Measurements from ENCODE around the gene LMF2. TPM values are rescaled to one million over a fixed set of nuclear protein-coding genes. Genes with fewer than 3 reads are reported as not detected.

The LMF2 gene
- total RNA-seq, 3 donors from 2014 or later (not counting 1 experiment from before 2014, with no cell fraction given), result 114 to 129 (median 122) TPM

GRCh38 chr22:50481045-50481439 lies 26.5 kb downstream of the LMF2 start:
- TF ChIP-seq, protein P1, sequence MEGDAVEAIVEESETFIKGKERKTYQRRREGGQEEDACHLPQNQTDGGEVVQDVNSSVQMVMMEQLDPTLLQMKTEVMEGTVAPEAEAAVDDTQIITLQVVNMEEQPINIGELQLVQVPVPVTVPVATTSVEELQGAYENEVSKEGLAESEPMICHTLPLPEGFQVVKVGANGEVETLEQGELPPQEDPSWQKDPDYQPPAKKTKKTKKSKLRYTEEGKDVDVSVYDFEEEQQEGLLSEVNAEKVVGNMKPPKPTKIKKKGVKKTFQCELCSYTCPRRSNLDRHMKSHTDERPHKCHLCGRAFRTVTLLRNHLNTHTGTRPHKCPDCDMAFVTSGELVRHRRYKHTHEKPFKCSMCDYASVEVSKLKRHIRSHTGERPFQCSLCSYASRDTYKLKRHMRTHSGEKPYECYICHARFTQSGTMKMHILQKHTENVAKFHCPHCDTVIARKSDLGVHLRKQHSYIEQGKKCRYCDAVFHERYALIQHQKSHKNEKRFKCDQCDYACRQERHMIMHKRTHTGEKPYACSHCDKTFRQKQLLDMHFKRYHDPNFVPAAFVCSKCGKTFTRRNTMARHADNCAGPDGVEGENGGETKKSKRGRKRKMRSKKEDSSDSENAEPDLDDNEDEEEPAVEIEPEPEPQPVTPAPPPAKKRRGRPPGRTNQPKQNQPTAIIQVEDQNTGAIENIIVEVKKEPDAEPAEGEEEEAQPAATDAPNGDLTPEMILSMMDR (IDR thresholded peaks at IDR 0.05), result no peak
- peaks cover 0 to 5% of the 10 kb centered on the region in 2 donors for H3K4me1 Mint-ChIP-seq
- 7% methylated on average over 45 of the region's 45 CpGs for WGBS (ENCODE audit: insufficient coverage)
- Histone ChIP-seq H3K4me3 (ENCODE audit: low read length) (no peak overlapping the region), H3K9me3 (ENCODE audit: control insufficient read depth, insufficient read depth, low read length) (no peaks in the 10 kb centered on the region), H3K36me3 (ENCODE audit: control insufficient read depth, insufficient read depth, low read length) (no peaks in the 10 kb centered on the region), H3K27ac (ENCODE audit: low read length) (no peak overlapping the region), H3K27me3 (ENCODE audit: control insufficient read depth, insufficient read depth, low read length) (peaks cover 14% of the 10 kb centered on the region), H3K4me1 (ENCODE audit: control insufficient read depth, insufficient read depth, low read length) (peaks cover 17% of the 10 kb centered on the region)
- H3K27ac Mint-ChIP-seq, result no peak overlapping the region
- no peaks in the 10 kb centered on the region for H3K9me3 Mint-ChIP-seq
- H3K27me3 Mint-ChIP-seq (ENCODE audit: low read depth in 2 of 2), result peaks cover 10 to 12% of the 10 kb centered on the region in 2 donors
- H3K4me3 Mint-ChIP-seq, result peak overlapping the region; percentile 77
- ATAC-seq (peak in 1 of 3 donors; percentile 2), DNase-seq (no peak)
- no peaks in the 10 kb centered on the region for H3K36me3 Mint-ChIP-seq
- intact Hi-C loops (cut with micrococcal nuclease), result no loop called here

GRCh38 chr22:50479721-50480120 lies 27.8 kb downstream of the LMF2 start:
- Mint-ChIP-seq H3K27me3 (ENCODE audit: low read depth in 2 of 2) (peaks cover 6 to 8% of the 10 kb centered on the region in 2 donors), H3K4me3 (peak overlapping the region; percentile 77), H3K9me3 (no peaks in the 10 kb centered on the region), H3K4me1 (peaks cover 0 to 5% of the 10 kb centered on the region in 2 donors), H3K36me3 (no peaks in the 10 kb centered on the region), H3K27ac (no peak overlapping the region)
- 75% methylated on average over 11 of the region's 11 CpGs for WGBS (ENCODE audit: insufficient coverage)
- intact Hi-C loops (cut with micrococcal nuclease), result no loop called here
- DNase-seq (no peak), ATAC-seq (no peak)
- H3K27me3 ChIP-seq (ENCODE audit: control insufficient read depth, insufficient read depth, low read length), result peaks cover 14% of the 10 kb centered on the region
- TF ChIP-seq, protein P1 (IDR thresholded peaks at IDR 0.05), result no peak
- H3K27ac ChIP-seq (ENCODE audit: low read length), result no peak overlapping the region
- H3K9me3 ChIP-seq (ENCODE audit: control insufficient read depth, insufficient read depth, low read length), result no peaks in the 10 kb centered on the region
- no peaks in the 10 kb centered on the region for H3K36me3 ChIP-seq (ENCODE audit: control insufficient read depth, insufficient read depth, low read length)
- no peak overlapping the region for H3K4me3 ChIP-seq (ENCODE audit: low read length)
- H3K4me1 ChIP-seq (ENCODE audit: control insufficient read depth, insufficient read depth, low read length), result peaks cover 24% of the 10 kb centered on the region

DNA sequence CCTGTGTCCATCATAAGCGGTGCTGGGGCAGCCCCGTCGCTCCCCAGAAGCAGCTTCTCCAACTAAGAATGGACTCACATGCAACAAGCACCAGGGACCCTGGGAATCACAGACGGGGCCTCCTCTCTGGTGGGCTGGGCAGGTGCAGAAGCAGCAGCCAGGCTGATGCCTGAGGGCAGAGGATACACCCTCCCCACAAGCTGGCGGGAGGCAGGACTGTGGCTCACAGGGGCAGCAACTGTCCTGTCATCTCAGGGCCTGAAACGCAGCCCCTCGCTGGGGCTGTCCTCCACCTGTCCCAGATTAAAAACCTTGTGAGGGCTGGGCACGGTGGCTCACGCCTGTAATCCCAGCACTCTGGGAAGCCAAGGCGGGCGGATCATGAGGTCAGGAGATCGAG lies 29.6 kb downstream of the LMF2 start:
- Histone ChIP-seq H3K9me3 (ENCODE audit: control insufficient read depth, insufficient read depth, low read length) (no peaks in the 10 kb centered on the region), H3K4me1 (ENCODE audit: control insufficient read depth, insufficient read depth, low read length) (peaks cover 33% of the 10 kb centered on the region), H3K4me3 (ENCODE audit: low read length) (no peak overlapping the region), H3K27ac (ENCODE audit: low read length) (no peak overlapping the region), H3K27me3 (ENCODE audit: control insufficient read depth, insufficient read depth, low read length) (peaks cover 10% of the 10 kb centered on the region), H3K36me3 (ENCODE audit: control insufficient read depth, insufficient read depth, low read length) (no peaks in the 10 kb centered on the region)
- Mint-ChIP-seq H3K4me3 (no peak overlapping the region), H3K4me1 (peaks cover 14 to 19% of the 10 kb centered on the region in 2 donors), H3K27ac (no peak overlapping the region), H3K9me3 (no peaks in the 10 kb centered on the region), H3K27me3 (ENCODE audit: low read depth in 2 of 2) (peaks cover 6 to 8% of the 10 kb centered on the region in 2 donors), H3K36me3 (no peaks in the 10 kb centered on the region)
- intact Hi-C loops (cut with micrococcal nuclease), result no loop called here
- TF ChIP-seq, protein P1 (IDR thresholded peaks at IDR 0.05), result no peak
- ATAC-seq (no peak), DNase-seq (no peak)
- 85% methylated on average over 12 of the region's 12 CpGs for WGBS (ENCODE audit: insufficient coverage)

DNA sequence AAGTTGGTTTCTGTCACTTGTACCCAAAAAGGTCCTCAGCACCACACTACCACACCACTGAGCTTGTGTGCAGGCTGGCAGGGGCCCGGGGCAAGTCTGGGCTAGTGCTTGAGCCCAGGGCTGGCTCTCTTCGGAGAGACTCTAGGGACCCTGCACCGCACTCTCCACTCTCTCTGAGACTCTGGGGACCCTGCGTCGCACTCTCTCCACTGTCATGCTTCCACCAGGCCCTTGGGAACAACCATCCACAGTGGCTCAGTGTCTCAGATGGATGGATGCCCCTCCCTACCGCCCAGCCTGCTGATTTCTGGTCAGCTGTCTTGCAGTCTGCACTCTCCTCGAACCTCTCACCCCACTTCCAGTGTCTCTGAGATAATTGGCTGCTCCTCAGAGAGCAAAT lies 30.6 kb downstream of the LMF2 start:
- no peaks in the 10 kb centered on the region for H3K36me3 Mint-ChIP-seq
- TF ChIP-seq, protein P1 (IDR thresholded peaks at IDR 0.05), result no peak
- peak overlapping the region; percentile 76 for H3K4me3 Mint-ChIP-seq
- H3K4me1 ChIP-seq (ENCODE audit: control insufficient read depth, insufficient read depth, low read length), result peaks cover 37% of the 10 kb centered on the region
- DNase-seq, result no peak
- intact Hi-C loops (cut with micrococcal nuclease), result no loop called here
- H3K36me3 ChIP-seq (ENCODE audit: control insufficient read depth, insufficient read depth, low read length), result peaks cover 4% of the 10 kb centered on the region
- H3K9me3 Mint-ChIP-seq, result no peaks in the 10 kb centered on the region
- H3K27ac ChIP-seq (ENCODE audit: low read length), result no peak overlapping the region
- peaks cover 1% of the 10 kb centered on the region for H3K27me3 ChIP-seq (ENCODE audit: control insufficient read depth, insufficient read depth, low read length)
- peak overlapping the region; percentile 21 to 79 for H3K27ac Mint-ChIP-seq
- 76% methylated on average over 7 of the region's 7 CpGs for WGBS (ENCODE audit: insufficient coverage)
- peaks cover 17 to 29% of the 10 kb centered on the region in 2 donors for H3K4me1 Mint-ChIP-seq
- no peak for ATAC-seq
- H3K9me3 ChIP-seq (ENCODE audit: control insufficient read depth, insufficient read depth, low read length), result no peaks in the 10 kb centered on the region
- no peak overlapping the region for H3K4me3 ChIP-seq (ENCODE audit: low read length)
- peaks cover 6 to 8% of the 10 kb centered on the region in 2 donors for H3K27me3 Mint-ChIP-seq (ENCODE audit: low read depth in 2 of 2)

All from natural killer cell (primary cell).